ENCODE results near the gene VTI1A. TPM values are rescaled to one million over a fixed set of nuclear protein-coding genes. Genes with fewer than 3 reads are reported as not detected.

The VTI1A gene
- total and polyA plus RNA-seq, 9 of the 15 experiments (the other 6 are each of a cell fraction or from before 2014, with no cell fraction given), result 9.3 to 21.4 (median 16.0) TPM

- H3K79me2 ChIP-seq (ENCODE audit: control insufficient read depth, insufficient read depth, low read length), result no peaks in the 10 kb centered on the region
- in situ Hi-C loops (cut with MboI) (no loop called here), intact Hi-C loops (cut with micrococcal nuclease) (no loop called here)
- FAIRE-seq, result no peak
- H3K4me1 ChIP-seq (replicated peaks in 1 of 2; ENCODE audit: control insufficient read depth in 2 of 2, insufficient read depth in 2 of 2, low read length in 2 of 2), result no peaks in the 10 kb centered on the region
- 75% methylated on average over 3 of the region's 3 CpGs for WGBS (ENCODE audit: insufficient coverage, low coverage, missing lambda C conversion rate)
- no peak overlapping the region for H3K9ac ChIP-seq (ENCODE audit: insufficient read depth in 1 of 2, low read depth in 2 of 2, low read length in 2 of 2)
- H3K36me3 ChIP-seq (ENCODE audit: control insufficient read depth, insufficient read depth, low read length), result no peaks in the 10 kb centered on the region
- no peak for ATAC-seq
- no peak for DNase-seq (ENCODE audit: extremely low read depth in 1 of 4, low spot score in 3 of 4)
- no peaks in the 10 kb centered on the region for H3K9me3 ChIP-seq (replicated peaks; ENCODE audit: control insufficient read depth, insufficient read depth, low read depth, low read length)
- H4K20me1 ChIP-seq (replicated peaks; ENCODE audit: control insufficient read depth, insufficient read depth, low read length), result no peaks in the 10 kb centered on the region
- no peaks in the 10 kb centered on the region for H3K27me3 ChIP-seq (ENCODE audit: control insufficient read depth in 2 of 2, insufficient read depth in 2 of 2, low read length in 2 of 2)
- ChIA-PET CTCF (ENCODE audit: low intra/inter-chr PET ratio) (no interaction called here), POLR2A (interaction anchor here (0.6 kb wide), 1 partner anchor 907 kb away, joined by 3 read pairs; no protein-coding TSS in a partner anchor)
- H3K27ac ChIP-seq (ENCODE audit: extremely low read depth, low read depth, low read length), result no peak overlapping the region
- H2AFZ ChIP-seq (ENCODE audit: low read depth, low read length), result no peak overlapping the region
- no peak overlapping the region for H3K4me2 ChIP-seq (ENCODE audit: insufficient read depth, low read length)
- TF ChIP-seq ZNF12 (CRISPR knock-in tag; IDR thresholded peaks at IDR 0.05) (peak; percentile 79; the same call in 1 of the 2 replicates), MTF1 (CRISPR knock-in tag; IDR thresholded peaks at IDR 0.05; ENCODE audit: borderline replicate concordance) (no peak), TSHZ1 (CRISPR knock-in tag; IDR thresholded peaks at IDR 0.05) (no peak)
- no peaks in the 10 kb centered on the region for H3K9me1 ChIP-seq (ENCODE audit: control insufficient read depth, insufficient read depth, low read length)
- no TSS peak for BruUV-seq (replicated peaks)
- H3K4me3 ChIP-seq, result no peak overlapping the region
These were observed 106.3 kb downstream of the VTI1A start for GRCh38 chr10:112553315-112553714.

Measured in K562 (cell line).